ENCODE results near the gene PCSK1N. TPM values are rescaled to one million over a fixed set of nuclear protein-coding genes. Genes with fewer than 3 reads are reported as not detected.

PCSK1N gene
- total RNA-seq, 1 donor from 2014 or later, result 12.7 TPM

DNA sequence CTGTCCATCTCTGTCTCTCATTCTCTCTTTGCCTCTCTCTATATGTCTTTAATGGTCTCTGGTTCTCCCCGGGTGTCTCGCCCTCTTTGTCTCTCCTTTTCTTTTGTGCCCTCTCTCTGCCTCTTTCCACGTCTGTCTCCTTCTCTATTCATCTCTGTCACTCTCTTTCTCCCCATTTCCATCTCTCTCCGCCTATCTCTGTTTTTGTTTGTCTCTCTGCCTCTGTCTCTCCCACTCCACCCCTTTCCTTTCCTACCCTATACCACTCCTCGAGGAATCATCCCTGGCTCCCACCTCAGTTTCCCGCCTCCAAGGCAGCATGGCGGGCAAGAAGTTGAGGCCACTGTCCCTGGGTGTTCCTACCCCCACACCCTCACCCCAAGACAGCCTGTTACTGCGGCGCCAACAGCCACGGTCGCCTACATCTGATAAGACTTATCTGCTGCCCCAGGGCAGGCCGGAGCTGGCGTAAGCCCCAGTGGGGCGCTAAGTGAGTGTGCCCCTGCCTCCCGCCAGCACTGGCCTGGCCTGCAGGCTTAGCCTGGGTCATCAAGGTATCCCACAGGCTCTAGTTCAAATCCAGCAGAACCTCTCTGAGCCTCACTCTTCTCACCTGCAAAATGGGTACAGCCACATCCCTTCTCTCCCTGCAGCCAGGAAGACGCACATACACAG is 49.7 kb downstream of the PCSK1N start:
- TF ChIP-seq, protein P1, sequence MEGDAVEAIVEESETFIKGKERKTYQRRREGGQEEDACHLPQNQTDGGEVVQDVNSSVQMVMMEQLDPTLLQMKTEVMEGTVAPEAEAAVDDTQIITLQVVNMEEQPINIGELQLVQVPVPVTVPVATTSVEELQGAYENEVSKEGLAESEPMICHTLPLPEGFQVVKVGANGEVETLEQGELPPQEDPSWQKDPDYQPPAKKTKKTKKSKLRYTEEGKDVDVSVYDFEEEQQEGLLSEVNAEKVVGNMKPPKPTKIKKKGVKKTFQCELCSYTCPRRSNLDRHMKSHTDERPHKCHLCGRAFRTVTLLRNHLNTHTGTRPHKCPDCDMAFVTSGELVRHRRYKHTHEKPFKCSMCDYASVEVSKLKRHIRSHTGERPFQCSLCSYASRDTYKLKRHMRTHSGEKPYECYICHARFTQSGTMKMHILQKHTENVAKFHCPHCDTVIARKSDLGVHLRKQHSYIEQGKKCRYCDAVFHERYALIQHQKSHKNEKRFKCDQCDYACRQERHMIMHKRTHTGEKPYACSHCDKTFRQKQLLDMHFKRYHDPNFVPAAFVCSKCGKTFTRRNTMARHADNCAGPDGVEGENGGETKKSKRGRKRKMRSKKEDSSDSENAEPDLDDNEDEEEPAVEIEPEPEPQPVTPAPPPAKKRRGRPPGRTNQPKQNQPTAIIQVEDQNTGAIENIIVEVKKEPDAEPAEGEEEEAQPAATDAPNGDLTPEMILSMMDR (conservative IDR thresholded peaks at IDR 0.05), result no peak
- no peaks in the 10 kb centered on the region for H3K4me1 Mint-ChIP-seq
- peaks cover 17% of the 10 kb centered on the region for H3K27me3 Mint-ChIP-seq (ENCODE audit: low read depth)
- H3K36me3 Mint-ChIP-seq (ENCODE audit: low read depth), result no peaks in the 10 kb centered on the region
- no peak for DNase-seq (ENCODE audit: low read depth, low spot score)
- H3K4me3 Mint-ChIP-seq, result no peak overlapping the region
- no peak overlapping the region for H3K27ac Mint-ChIP-seq (ENCODE audit: unreplicated experiment)
- H3K9me3 Mint-ChIP-seq, result no peaks in the 10 kb centered on the region

GRCh38 chrX:48785186-48785539 is 50.2 kb downstream of the PCSK1N start:
- H3K4me1 Mint-ChIP-seq, result no peaks in the 10 kb centered on the region
- peaks cover 17% of the 10 kb centered on the region for H3K27me3 Mint-ChIP-seq (ENCODE audit: low read depth)
- H3K36me3 Mint-ChIP-seq (ENCODE audit: low read depth), result no peaks in the 10 kb centered on the region
- no peaks in the 10 kb centered on the region for H3K9me3 Mint-ChIP-seq
- no peak overlapping the region for H3K27ac Mint-ChIP-seq (ENCODE audit: unreplicated experiment)
- no peak for DNase-seq (ENCODE audit: low read depth, low spot score)
- TF ChIP-seq, protein P1 (conservative IDR thresholded peaks at IDR 0.05), result no peak
- H3K4me3 Mint-ChIP-seq, result no peak overlapping the region

DNA sequence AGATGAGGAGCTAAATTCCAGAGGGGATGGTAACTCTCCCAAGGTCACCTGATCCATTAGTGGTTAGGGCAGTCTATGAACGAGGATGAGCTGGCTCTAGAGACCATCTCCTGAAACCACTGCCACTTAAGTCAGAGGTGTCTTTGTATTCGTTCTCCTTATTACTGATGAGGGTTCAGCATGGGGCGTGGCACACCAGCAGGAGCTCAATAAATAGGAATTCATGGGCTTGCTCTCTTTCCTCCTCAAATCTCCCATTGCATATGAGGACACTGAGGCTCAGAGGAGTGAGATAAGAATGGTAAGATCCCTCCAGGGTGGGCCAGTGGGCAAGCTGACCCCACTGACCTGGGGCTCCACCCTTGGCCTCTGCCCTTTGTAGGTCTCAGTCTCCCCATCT is 50.7 kb downstream of the PCSK1N start:
- peaks cover 17% of the 10 kb centered on the region for H3K27me3 Mint-ChIP-seq (ENCODE audit: low read depth)
- no peaks in the 10 kb centered on the region for H3K36me3 Mint-ChIP-seq (ENCODE audit: low read depth)
- H3K4me3 Mint-ChIP-seq, result no peak overlapping the region
- TF ChIP-seq, protein P1 (conservative IDR thresholded peaks at IDR 0.05), result no peak
- no peaks in the 10 kb centered on the region for H3K4me1 Mint-ChIP-seq
- no peak for DNase-seq (ENCODE audit: low read depth, low spot score)
- H3K27ac Mint-ChIP-seq (ENCODE audit: unreplicated experiment), result no peak overlapping the region
- H3K9me3 Mint-ChIP-seq, result no peaks in the 10 kb centered on the region

DNA sequence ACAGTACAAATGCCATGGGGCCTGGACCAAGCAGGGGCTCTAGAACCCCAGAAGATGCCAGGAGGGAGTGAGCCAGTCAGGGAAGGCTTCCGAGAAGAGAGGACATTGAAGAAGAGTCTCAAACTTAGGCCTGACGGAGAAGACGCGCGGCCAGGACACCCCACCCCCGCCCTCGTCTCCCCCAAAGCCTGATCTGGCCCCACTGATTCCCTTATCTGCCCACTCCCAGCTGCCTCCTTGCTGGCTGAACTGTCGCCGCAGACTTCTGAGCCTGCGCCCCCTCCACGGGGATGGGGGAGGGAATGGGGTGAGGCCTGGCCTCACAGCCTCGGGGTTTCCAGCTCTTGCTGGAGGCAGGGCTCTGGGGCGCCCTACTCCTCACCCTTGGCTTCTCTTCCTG is 52.6 kb downstream of the PCSK1N start:
- H3K36me3 Mint-ChIP-seq (ENCODE audit: low read depth), result no peaks in the 10 kb centered on the region
- H3K27me3 Mint-ChIP-seq (ENCODE audit: low read depth), result peaks cover 20% of the 10 kb centered on the region
- DNase-seq (ENCODE audit: low read depth, low spot score), result no peak
- no peak overlapping the region for H3K27ac Mint-ChIP-seq (ENCODE audit: unreplicated experiment)
- TF ChIP-seq, protein P1 (conservative IDR thresholded peaks at IDR 0.05), result no peak
- H3K4me3 Mint-ChIP-seq, result no peak overlapping the region
- H3K4me1 Mint-ChIP-seq, result no peaks in the 10 kb centered on the region
- H3K9me3 Mint-ChIP-seq, result no peaks in the 10 kb centered on the region

DNA sequence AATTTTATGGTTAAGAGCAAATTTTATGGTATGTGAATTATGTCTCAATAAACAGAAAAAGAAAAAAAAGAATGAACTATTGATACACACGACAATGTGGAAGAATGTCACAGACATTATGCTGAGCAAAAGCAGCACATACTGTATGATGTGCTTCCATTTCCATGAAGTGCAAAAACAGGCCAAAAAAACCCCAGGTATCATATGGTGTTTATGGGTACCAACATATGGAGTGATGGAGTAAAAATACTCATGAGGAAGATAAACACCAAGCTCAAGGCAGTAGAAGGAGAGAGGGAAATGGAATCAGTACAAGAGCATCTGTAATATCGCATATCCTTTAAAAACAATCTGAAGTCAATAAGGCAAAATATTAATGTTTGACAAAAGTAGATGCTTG is 53.2 kb downstream of the PCSK1N start:
- H3K27ac Mint-ChIP-seq (ENCODE audit: unreplicated experiment), result no peak overlapping the region
- no peaks in the 10 kb centered on the region for H3K36me3 Mint-ChIP-seq (ENCODE audit: low read depth)
- no peaks in the 10 kb centered on the region for H3K4me1 Mint-ChIP-seq
- H3K9me3 Mint-ChIP-seq, result no peaks in the 10 kb centered on the region
- no peak for DNase-seq (ENCODE audit: low read depth, low spot score)
- H3K27me3 Mint-ChIP-seq (ENCODE audit: low read depth), result peaks cover 21% of the 10 kb centered on the region
- TF ChIP-seq, protein P1 (conservative IDR thresholded peaks at IDR 0.05), result no peak
- H3K4me3 Mint-ChIP-seq, result no peak overlapping the region

Measured in neural crest cell (in vitro differentiated cells).